IPS-NIHi7 (cell line): ENCODE data around the gene USP47.

Experiments
- DNase-seq: peaks from one replicate; pipeline ENCODE4 v3.0.0; 2012; ENCODE audit warnings: mixed read lengths; ENCODE audit errors: extremely low spot score

Gene USP47

GRCh38 chr11:11998091-11998781 lies 156.5 kb downstream of the USP47 start:
- DNase-seq = no peak

- no peak for DNase-seq
Observed at GRCh38 chr11:12001186-12001585, 159.4 kb downstream of the USP47 start.

GRCh38 chr11:12003336-12003735 lies 161.6 kb downstream of the USP47 start:
- no peak for DNase-seq

GRCh38 chr11:12003815-12004214 lies 162.0 kb downstream of the USP47 start:
- no peak for DNase-seq

- no peak for DNase-seq
Observed at GRCh38 chr11:12005061-12005460, 163.3 kb downstream of the USP47 start.

- DNase-seq = no peak
Observed at GRCh38 chr11:12005476-12005875, 163.7 kb downstream of the USP47 start.

- no peak for DNase-seq
Observed at GRCh38 chr11:12006552-12007229, 164.9 kb downstream of the USP47 start.

- peak; percentile 28 for DNase-seq
Observed at GRCh38 chr11:12007230-12007593, 165.4 kb downstream of the USP47 start.

GRCh38 chr11:12007769-12008737 lies 166.3 kb downstream of the USP47 start, which contains the start of gene DKK3:
TSS of gene DKK3 (minus strand) at chr11:12008626. CDS start at chr11:12008582, 44 bp downstream.
- DNase-seq = peak; percentile 41
